KMS-11 (cell line): ENCODE measurements around the gene ZNF827.

Experiments used
- H2AFZ ChIP-seq: fragments of 200-600 bp; sonication (generic); 2 replicates; pipeline ENCODE4 v1.6.1; 2016; ENCODE audit warnings: antibody characterized with exemption, mixed run types, low read depth
- H3K27ac ChIP-seq: fragments of 200-600 bp; sonication (generic); 2 replicates; pipeline ENCODE4 v1.6.1; 2016; ENCODE audit warnings: mild to moderate bottlenecking, mixed run types
- H3K27me3 ChIP-seq: fragments of 200-600 bp; sonication (generic); 2 replicates; pipeline ENCODE4 v1.6.1; 2017; ENCODE audit warnings: mild to moderate bottlenecking, low read depth, mixed run types, moderate library complexity; ENCODE audit not compliant: insufficient read depth
- H3K36me3 ChIP-seq: fragments of 200-600 bp; sonication (generic); 2 replicates; pipeline ENCODE4 v1.6.1; 2017; ENCODE audit warnings: mild to moderate bottlenecking, mixed run types; ENCODE audit not compliant: insufficient read depth
- H3K4me1 ChIP-seq: fragments of 200-600 bp; sonication (generic); 2 replicates; pipeline ENCODE4 v1.6.1; 2016; ENCODE audit warnings: mild to moderate bottlenecking, low read depth, mixed run types; ENCODE audit not compliant: poor library complexity, severe bottlenecking
- H3K4me2 ChIP-seq: fragments of 200-600 bp; sonication (generic); 2 replicates; pipeline ENCODE4 v1.7.0; 2016; ENCODE audit warnings: mild to moderate bottlenecking, mixed run types
- H3K4me3 ChIP-seq: fragments of 200-600 bp; sonication (generic); IDR thresholded peaks from 2 replicates; pipeline ENCODE4 v1.6.1; 2017; ENCODE audit warnings: low read depth, low read length, mixed read lengths; ENCODE audit not compliant: insufficient read depth
- H3K79me2 ChIP-seq: fragments of 200-600 bp; sonication (generic); 2 replicates; pipeline ENCODE4 v1.6.1; 2016; ENCODE audit warnings: low read depth, mixed run types; ENCODE audit not compliant: insufficient read depth
- H3K9ac ChIP-seq: fragments of 200-600 bp; sonication (generic); 2 replicates; pipeline ENCODE4 v1.6.1; 2016; ENCODE audit warnings: mild to moderate bottlenecking, mixed run types
- H4K20me1 ChIP-seq: fragments of 200-600 bp; sonication (generic); 2 replicates; pipeline ENCODE4 v1.6.1; 2016; ENCODE audit warnings: mild to moderate bottlenecking, mixed run types; ENCODE audit not compliant: insufficient read depth
- CTCF ChIP-seq: fragments of 200-600 bp; sonication (generic); conservative IDR thresholded peaks from 2 replicates; pipeline ENCODE4 v1.6.1; 2017; ENCODE audit warnings: low read depth, mild to moderate bottlenecking, antibody characterized with exemption, low read length, moderate library complexity, mixed read lengths

The ZNF827 gene

GRCh38 chr4:145859926-145860325, 78.7 kb downstream of the ZNF827 start:
- no peaks in the 10 kb centered on the region for H3K36me3 ChIP-seq
- H4K20me1 ChIP-seq, result no peaks in the 10 kb centered on the region
- H3K27ac ChIP-seq, result no peak overlapping the region
- no peaks in the 10 kb centered on the region for H3K4me1 ChIP-seq
- TF ChIP-seq CTCF, result no peak
- no peaks in the 10 kb centered on the region for H3K27me3 ChIP-seq
- H3K4me2 ChIP-seq, result no peak overlapping the region
- no peak overlapping the region for H3K9ac ChIP-seq
- H3K79me2 ChIP-seq, result no peaks in the 10 kb centered on the region
- no peak overlapping the region for H2AFZ ChIP-seq
- H3K4me3 ChIP-seq, result no peak overlapping the region

DNA sequence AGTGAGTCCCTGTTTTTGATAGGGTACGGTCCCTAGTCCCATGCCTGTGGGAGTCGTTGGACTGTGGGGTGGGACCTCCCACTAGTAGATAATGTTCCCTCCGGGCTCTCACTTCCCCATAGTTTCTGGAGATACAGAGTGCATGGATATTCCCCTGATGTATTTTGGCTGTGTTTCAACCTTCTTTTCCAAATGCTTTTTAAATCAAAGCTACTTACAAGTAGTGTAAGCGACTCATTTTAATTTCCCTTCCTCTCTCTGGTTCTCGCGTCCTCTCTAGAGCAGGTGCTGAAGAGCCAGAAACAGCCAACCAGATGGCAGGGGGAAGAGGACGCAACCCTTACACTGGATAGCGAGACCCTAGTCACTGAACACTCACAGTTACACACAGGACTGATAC, 79.2 kb downstream of the ZNF827 start:
- TF ChIP-seq CTCF, result no peak
- H3K4me1 ChIP-seq, result no peaks in the 10 kb centered on the region
- H3K27me3 ChIP-seq, result no peaks in the 10 kb centered on the region
- H2AFZ ChIP-seq, result no peak overlapping the region
- H3K4me2 ChIP-seq, result no peak overlapping the region
- H3K36me3 ChIP-seq, result no peaks in the 10 kb centered on the region
- no peaks in the 10 kb centered on the region for H4K20me1 ChIP-seq
- H3K79me2 ChIP-seq, result no peaks in the 10 kb centered on the region
- H3K9ac ChIP-seq, result no peak overlapping the region
- no peak overlapping the region for H3K27ac ChIP-seq
- no peak overlapping the region for H3K4me3 ChIP-seq

GRCh38 chr4:145852256-145852839, 86.3 kb downstream of the ZNF827 start:
- Histone ChIP-seq H3K9ac (no peak overlapping the region), H3K79me2 (no peaks in the 10 kb centered on the region), H4K20me1 (no peaks in the 10 kb centered on the region), H3K4me1 (no peaks in the 10 kb centered on the region), H2AFZ (no peak overlapping the region), H3K4me3 (no peak overlapping the region), H3K27me3 (no peaks in the 10 kb centered on the region), H3K36me3 (no peaks in the 10 kb centered on the region), H3K4me2 (no peak overlapping the region), H3K27ac (no peak overlapping the region)
- no peak for TF ChIP-seq CTCF

GRCh38 chr4:145851511-145852201, 87.0 kb downstream of the ZNF827 start:
- TF ChIP-seq CTCF, result no peak
- Histone ChIP-seq H2AFZ (no peak overlapping the region), H3K9ac (no peak overlapping the region), H3K36me3 (no peaks in the 10 kb centered on the region), H3K27ac (no peak overlapping the region), H3K79me2 (no peaks in the 10 kb centered on the region), H4K20me1 (no peaks in the 10 kb centered on the region), H3K4me3 (no peak overlapping the region), H3K4me2 (no peak overlapping the region), H3K4me1 (no peaks in the 10 kb centered on the region), H3K27me3 (no peaks in the 10 kb centered on the region)
